SU-DHL-6 (cell line): ENCODE data around the gene HGD.

Source experiments
- H2AFZ ChIP-seq: fragments of 200-600 bp; sonication (generic); 2 replicates; pipeline ENCODE4 v1.6.1; 2014; ENCODE audit warnings: low read depth, mild to moderate bottlenecking, moderate library complexity, mixed read lengths, antibody characterized with exemption, low read length; ENCODE audit not compliant: severe bottlenecking
- H3F3A ChIP-seq: fragments of 200-600 bp; shearing (Covaris generic); 2 replicates; pipeline ENCODE4 v1.6.0; 2016; ENCODE audit warnings: antibody characterized with exemption, mild to moderate bottlenecking; ENCODE audit not compliant: insufficient read depth
- H3K27ac ChIP-seq: fragments of 200-600 bp; sonication (generic); 2 replicates; pipeline ENCODE4 v1.5.1; 2016; ENCODE audit warnings: low read depth, mild to moderate bottlenecking, low read length, moderate library complexity, mixed read lengths
- H3K27me3 ChIP-seq: fragments of 200-600 bp; sonication (generic), shearing (Covaris generic); 2 replicates; pipeline ENCODE4 v1.6.0; 2014; ENCODE audit warnings: mild to moderate bottlenecking, low read length
- H3K36me3 ChIP-seq: fragments of 200-600 bp; sonication (generic); 2 replicates; pipeline ENCODE4 v1.6.1; 2014; ENCODE audit warnings: mild to moderate bottlenecking, low read length, mixed read lengths
- H3K4me2 ChIP-seq: fragments of 300-600, 200-600 bp; shearing (Covaris generic), sonication (generic); 2 replicates; pipeline ENCODE4 v1.6.0; 2014; ENCODE audit warnings: low read length, low read depth, mild to moderate bottlenecking; ENCODE audit not compliant: poor library complexity, severe bottlenecking
- H3K4me3 ChIP-seq: fragments of 200-600 bp; sonication (generic); 2 replicates; pipeline ENCODE4 v1.5.1; 2014; ENCODE audit warnings: antibody characterized with exemption, low read length, mild to moderate bottlenecking, mixed read lengths; ENCODE audit not compliant: insufficient read depth, poor library complexity, severe bottlenecking
- H3K79me2 ChIP-seq: fragments of 200-600 bp; sonication (generic); 2 replicates; pipeline ENCODE4 v1.6.1; 2014; ENCODE audit warnings: mild to moderate bottlenecking, low read length, moderate library complexity; ENCODE audit not compliant: insufficient read depth
- H3K9ac ChIP-seq: fragments of 200-600 bp; sonication (generic); 2 replicates; pipeline ENCODE4 v1.7.0; 2014; ENCODE audit warnings: mild to moderate bottlenecking, low read length
- H3K9me2 ChIP-seq: fragments of 200-600 bp; sonication (generic); replicated peaks from 2 replicates; pipeline ENCODE4 v1.6.1; 2014; ENCODE audit warnings: low read length; ENCODE audit not compliant: insufficient read depth
- H3K9me3 ChIP-seq: fragments of 200-600 bp; sonication (generic); 2 replicates; pipeline ENCODE4 v1.6.1; 2014; ENCODE audit warnings: low read length, mixed read lengths; ENCODE audit not compliant: insufficient read depth
- H4K20me1 ChIP-seq: fragments of 200-600 bp; sonication (generic); 2 replicates; pipeline ENCODE4 v1.6.1; 2014; ENCODE audit warnings: low read depth, mild to moderate bottlenecking, antibody characterized with exemption, low read length, moderate library complexity, mixed read lengths
- CTCF ChIP-seq: fragments of 200-600 bp; sonication (generic); IDR thresholded peaks from one replicate; pipeline ENCODE4 v1.5.1; 2017; ENCODE audit warnings: antibody characterized with exemption, mild to moderate bottlenecking, low read length, moderate library complexity; ENCODE audit not compliant: insufficient read depth, poor library complexity, severe bottlenecking
- EZH2phosphoT487 ChIP-seq: fragments of 200-600 bp; sonication (generic), shearing (Covaris generic); conservative IDR thresholded peaks from 2 replicates; pipeline ENCODE4 v1.6.1; 2018; ENCODE audit warnings: mild to moderate bottlenecking, antibody characterized with exemption, low read length, moderate library complexity, mixed read lengths

The HGD gene

GRCh38 chr3:120664926-120665325, 17.1 kb downstream of the HGD start:
- Histone ChIP-seq H3K4me2 (no peak overlapping the region), H3K9ac (no peak overlapping the region), H3K27ac (no peak overlapping the region), H3K36me3 (no peaks in the 10 kb centered on the region), H3K9me3 (no peaks in the 10 kb centered on the region), H3K27me3 (no peaks in the 10 kb centered on the region), H4K20me1 (no peaks in the 10 kb centered on the region), H3K79me2 (no peaks in the 10 kb centered on the region), H3F3A (no peaks in the 10 kb centered on the region), H2AFZ (no peak overlapping the region), H3K9me2 (no peaks in the 10 kb centered on the region), H3K4me3 (no peak overlapping the region)
- no peak for TF ChIP-seq EZH2phosphoT487
- TF ChIP-seq CTCF = no peak

DNA sequence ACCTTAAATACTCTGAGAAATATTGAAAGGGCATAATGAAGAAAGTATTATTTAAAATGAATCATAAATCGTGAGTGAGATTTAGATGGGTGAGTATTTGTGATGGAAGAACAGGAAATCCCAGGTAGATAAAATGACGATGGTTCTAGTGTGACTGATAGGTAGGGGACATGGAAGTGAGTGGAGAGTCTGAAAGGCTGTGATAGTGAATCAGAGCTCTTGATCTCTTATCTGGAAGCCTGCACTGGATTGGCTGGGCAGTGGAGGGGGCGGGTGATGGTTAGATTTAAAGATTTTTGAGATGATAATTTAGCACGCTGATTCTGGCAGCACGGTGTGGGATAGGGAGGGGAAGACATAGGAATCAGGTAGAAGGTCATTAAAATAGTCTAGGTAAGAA, 20.1 kb downstream of the HGD start:
- H3K27ac ChIP-seq = no peak overlapping the region
- H3F3A ChIP-seq = no peaks in the 10 kb centered on the region
- no peaks in the 10 kb centered on the region for H3K9me3 ChIP-seq
- TF ChIP-seq EZH2phosphoT487 (no peak), CTCF (no peak)
- H3K79me2 ChIP-seq = no peaks in the 10 kb centered on the region
- H3K9me2 ChIP-seq = no peaks in the 10 kb centered on the region
- H3K36me3 ChIP-seq = no peaks in the 10 kb centered on the region
- H3K27me3 ChIP-seq = no peaks in the 10 kb centered on the region
- no peaks in the 10 kb centered on the region for H4K20me1 ChIP-seq
- no peak overlapping the region for H3K4me3 ChIP-seq
- H3K9ac ChIP-seq = no peak overlapping the region
- H3K4me2 ChIP-seq = no peak overlapping the region
- no peak overlapping the region for H2AFZ ChIP-seq

GRCh38 chr3:120661106-120661905, 20.7 kb downstream of the HGD start:
- H3K4me2 ChIP-seq = no peak overlapping the region
- H3K36me3 ChIP-seq = no peaks in the 10 kb centered on the region
- no peak overlapping the region for H2AFZ ChIP-seq

More at GRCh38 chr3:120661106-120661905, 20.7 kb downstream of the HGD start:
- Histone ChIP-seq H3K4me3 (no peak overlapping the region), H3K9me2 (no peaks in the 10 kb centered on the region), H3K79me2 (no peaks in the 10 kb centered on the region), H3F3A (no peaks in the 10 kb centered on the region), H3K9ac (no peak overlapping the region), H3K9me3 (no peaks in the 10 kb centered on the region), H3K27me3 (no peaks in the 10 kb centered on the region), H3K27ac (no peak overlapping the region), H4K20me1 (no peaks in the 10 kb centered on the region)
- TF ChIP-seq CTCF (no peak), EZH2phosphoT487 (no peak)
